ENCODE measurements around the gene PKDCC. TPM values are rescaled to one million over a fixed set of nuclear protein-coding genes. Genes with fewer than 3 reads are reported as not detected.
A peak's percentile ranks its signal among the peaks of the same experiment; 100 is the strongest.

The PKDCC gene
- total and polyA plus RNA-seq, 2 of the 13 experiments (the other 11 are each of a cell fraction or from before 2014, with no cell fraction given) = 52.6 to 58.8 TPM

- no peak for TF ChIP-seq AFF4 (CRISPR knock-in tag; IDR thresholded peaks at IDR 0.05)
- TF ChIP-seq HOXA9 (CRISPR knock-in tag; IDR thresholded peaks at IDR 0.05; ENCODE audit: borderline replicate concordance) = no peak
- 0 out of 2 replicates have a peak, but pooled peaks have one; percentile 29 for TF ChIP-seq ZNF572 (CRISPR knock-in tag; IDR thresholded peaks at IDR 0.05)
- TF ChIP-seq MIER2 (CRISPR knock-in tag; IDR thresholded peaks at IDR 0.05) = no peak
- no peak for TF ChIP-seq ZNF34 (CRISPR knock-in tag; IDR thresholded peaks at IDR 0.05; ENCODE audit: borderline replicate concordance)
- no peak for TF ChIP-seq ZNF788 (CRISPR knock-in tag; IDR thresholded peaks at IDR 0.05; ENCODE audit: borderline replicate concordance)
- TF ChIP-seq STAT5B (CRISPR knock-in tag; IDR thresholded peaks at IDR 0.05) = no peak
- TF ChIP-seq ATF7-NPFF (CRISPR knock-in tag; IDR thresholded peaks at IDR 0.05; ENCODE audit: low read depth) = no peak
- TF ChIP-seq FOXO4 (CRISPR knock-in tag; conservative IDR thresholded peaks at IDR 0.05) = no peak
- no peak for TF ChIP-seq ATAD3A (CRISPR knock-in tag; IDR thresholded peaks at IDR 0.05)
- TF ChIP-seq ZNF3 (CRISPR knock-in tag; IDR thresholded peaks at IDR 0.05) = no peak
- no peak for TF ChIP-seq ZNF280D (CRISPR knock-in tag; IDR thresholded peaks at IDR 0.05)
- TF ChIP-seq MLLT10 (CRISPR knock-in tag; IDR thresholded peaks at IDR 0.05) = no peak
- no peak for TF ChIP-seq WIZ (CRISPR knock-in tag; IDR thresholded peaks at IDR 0.05)
- no peak for TF ChIP-seq RAD21 (CRISPR knock-in tag; IDR thresholded peaks at IDR 0.05)
- no peak for TF ChIP-seq TFE3 (CRISPR knock-in tag; IDR thresholded peaks at IDR 0.05)
Measured at GRCh38 chr2:42050010-42050702, 2.3 kb downstream of the PKDCC start (continued).

All from HepG2 (cell line).